Loucy (cell line): Measurements from ENCODE around the gene ANKRD55.

Experiments
- H2AFZ ChIP-seq: fragments of 200-600 bp; sonication (generic); 2 replicates; pipeline ENCODE4 v1.6.0; 2016; ENCODE audit warnings: antibody characterized with exemption, mild to moderate bottlenecking, low read length, moderate library complexity
- H3F3A ChIP-seq: fragments of 200-600 bp; 2 replicates; pipeline ENCODE4 v1.6.0; 2016; ENCODE audit warnings: antibody characterized with exemption, low read depth, mild to moderate bottlenecking
- H3K27me3 ChIP-seq: fragments of 200-600 bp; sonication (generic); 2 replicates; pipeline ENCODE4 v1.6.1; 2014; ENCODE audit warnings: low read length, mild to moderate bottlenecking; ENCODE audit not compliant: insufficient read depth, poor library complexity, severe bottlenecking
- H3K36me3 ChIP-seq: fragments of 200-600 bp; sonication (generic); 2 replicates; pipeline ENCODE4 v1.6.1; 2016; ENCODE audit warnings: low read length; ENCODE audit not compliant: insufficient read depth
- H3K4me1 ChIP-seq: fragments of 200-600 bp; sonication (generic); 2 replicates; pipeline ENCODE4 v1.5.1; 2014; ENCODE audit warnings: low read length, mild to moderate bottlenecking; ENCODE audit not compliant: insufficient read depth, poor library complexity, severe bottlenecking
- H3K4me2 ChIP-seq: fragments of 200-600 bp; sonication (generic); 2 replicates; pipeline ENCODE4 v1.6.0; 2014; ENCODE audit warnings: antibody characterized with exemption, low read length, low read depth, mild to moderate bottlenecking; ENCODE audit not compliant: poor library complexity, severe bottlenecking
- H3K4me3 ChIP-seq: fragments of 200-600 bp; sonication (generic); 2 replicates; pipeline ENCODE4 v1.5.1; 2014; ENCODE audit warnings: low read length, mild to moderate bottlenecking, mixed read lengths; ENCODE audit not compliant: poor library complexity, severe bottlenecking
- H3K79me2 ChIP-seq: fragments of 200-600 bp; sonication (generic); 2 replicates; pipeline ENCODE4 v1.6.1; 2014; ENCODE audit warnings: low read length; ENCODE audit not compliant: insufficient read depth
- H3K9ac ChIP-seq: fragments of 200-600 bp; sonication (generic); 2 replicates; pipeline ENCODE4 v1.6.0; 2014; ENCODE audit warnings: mild to moderate bottlenecking, low read depth, low read length, moderate library complexity; ENCODE audit not compliant: poor library complexity, severe bottlenecking
- H3K9me2 ChIP-seq: fragments of 200-600 bp; sonication (generic); replicated peaks from 2 replicates; pipeline ENCODE4 v1.6.1; 2016; ENCODE audit warnings: low read depth, low read length, mixed read lengths
- H3K9me3 ChIP-seq: fragments of 200-600 bp; sonication (generic); 2 replicates; pipeline ENCODE4 v1.6.1; 2014; ENCODE audit warnings: mild to moderate bottlenecking, antibody characterized with exemption, low read length, low read depth; ENCODE audit not compliant: insufficient read depth
- H4K20me1 ChIP-seq: fragments of 200-600 bp; sonication (generic); 2 replicates; pipeline ENCODE4 v1.6.0; 2014; ENCODE audit warnings: antibody characterized with exemption, low read length, mild to moderate bottlenecking; ENCODE audit not compliant: insufficient read depth, poor library complexity, severe bottlenecking
- EZH2phosphoT487 ChIP-seq: fragments of 200-600 bp; IDR thresholded peaks from 2 replicates; pipeline ENCODE4 v1.6.1; 2018; ENCODE audit warnings: antibody characterized with exemption, mild to moderate bottlenecking, moderate library complexity, borderline replicate concordance
- TF ChIP-seq, protein P1 (sequence below): fragments of 200-600 bp; sonication (generic); conservative IDR thresholded peaks from 2 replicates; pipeline ENCODE4 v1.5.1; 2014; ENCODE audit warnings: mild to moderate bottlenecking, antibody characterized with exemption, low read length

Gene ANKRD55

GRCh38 chr5:56279979-56280378 lies 46.8 kb upstream of the ANKRD55 start:
- Histone ChIP-seq H3K36me3 (no peaks in the 10 kb centered on the region), H3K4me1 (no peaks in the 10 kb centered on the region), H4K20me1 (no peaks in the 10 kb centered on the region), H3K4me3 (no peak overlapping the region), H2AFZ (no peak overlapping the region), H3K9me3 (no peaks in the 10 kb centered on the region; the same call in 1 of the 2 replicates), H3F3A (no peaks in the 10 kb centered on the region), H3K79me2 (no peaks in the 10 kb centered on the region), H3K27me3 (no peaks in the 10 kb centered on the region), H3K9ac (no peak overlapping the region), H3K4me2 (no peak overlapping the region), H3K9me2 (no peaks in the 10 kb centered on the region)
- no peak for TF ChIP-seq EZH2phosphoT487
- TF ChIP-seq, protein P1, sequence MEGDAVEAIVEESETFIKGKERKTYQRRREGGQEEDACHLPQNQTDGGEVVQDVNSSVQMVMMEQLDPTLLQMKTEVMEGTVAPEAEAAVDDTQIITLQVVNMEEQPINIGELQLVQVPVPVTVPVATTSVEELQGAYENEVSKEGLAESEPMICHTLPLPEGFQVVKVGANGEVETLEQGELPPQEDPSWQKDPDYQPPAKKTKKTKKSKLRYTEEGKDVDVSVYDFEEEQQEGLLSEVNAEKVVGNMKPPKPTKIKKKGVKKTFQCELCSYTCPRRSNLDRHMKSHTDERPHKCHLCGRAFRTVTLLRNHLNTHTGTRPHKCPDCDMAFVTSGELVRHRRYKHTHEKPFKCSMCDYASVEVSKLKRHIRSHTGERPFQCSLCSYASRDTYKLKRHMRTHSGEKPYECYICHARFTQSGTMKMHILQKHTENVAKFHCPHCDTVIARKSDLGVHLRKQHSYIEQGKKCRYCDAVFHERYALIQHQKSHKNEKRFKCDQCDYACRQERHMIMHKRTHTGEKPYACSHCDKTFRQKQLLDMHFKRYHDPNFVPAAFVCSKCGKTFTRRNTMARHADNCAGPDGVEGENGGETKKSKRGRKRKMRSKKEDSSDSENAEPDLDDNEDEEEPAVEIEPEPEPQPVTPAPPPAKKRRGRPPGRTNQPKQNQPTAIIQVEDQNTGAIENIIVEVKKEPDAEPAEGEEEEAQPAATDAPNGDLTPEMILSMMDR = no peak

DNA sequence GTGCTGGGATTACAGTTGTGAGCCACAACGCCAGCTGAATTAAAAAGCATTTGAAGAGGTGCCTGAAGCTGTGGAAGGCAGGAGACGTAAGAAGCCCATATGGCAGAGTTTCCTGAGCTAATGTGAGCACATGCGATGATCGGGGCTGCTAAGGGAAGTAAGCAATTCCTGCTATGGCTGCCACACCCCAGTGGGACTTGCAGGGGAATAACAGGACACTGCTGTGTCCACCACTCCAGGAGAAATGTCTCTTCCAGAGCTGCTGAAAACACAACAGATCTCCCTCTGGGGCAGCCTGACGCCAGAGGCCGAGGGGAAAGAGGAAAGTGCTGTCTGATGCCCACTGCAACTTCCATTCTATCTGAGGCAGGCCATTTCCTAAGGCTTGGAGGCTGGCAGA lies 46.2 kb upstream of the ANKRD55 start:
- Histone ChIP-seq H3K36me3 (no peaks in the 10 kb centered on the region), H3K27me3 (no peaks in the 10 kb centered on the region), H3K9me3 (no peaks in the 10 kb centered on the region; the same call in 1 of the 2 replicates), H3K4me3 (no peak overlapping the region), H3K79me2 (no peaks in the 10 kb centered on the region), H3K4me2 (no peak overlapping the region), H3K4me1 (no peaks in the 10 kb centered on the region), H4K20me1 (no peaks in the 10 kb centered on the region), H2AFZ (no peak overlapping the region), H3K9ac (no peak overlapping the region), H3F3A (no peaks in the 10 kb centered on the region), H3K9me2 (no peaks in the 10 kb centered on the region)
- no peak for TF ChIP-seq EZH2phosphoT487
- TF ChIP-seq, protein P1 = no peak

- H3F3A ChIP-seq = no peaks in the 10 kb centered on the region
- TF ChIP-seq, protein P1 = no peak
- no peak for TF ChIP-seq EZH2phosphoT487
- no peak overlapping the region for H3K4me3 ChIP-seq
- H3K27me3 ChIP-seq = no peaks in the 10 kb centered on the region
- H3K9me2 ChIP-seq = no peaks in the 10 kb centered on the region
- no peak overlapping the region for H3K9ac ChIP-seq
- no peaks in the 10 kb centered on the region; the same call in 1 of the 2 replicates for H3K9me3 ChIP-seq
- no peaks in the 10 kb centered on the region for H3K36me3 ChIP-seq
- no peak overlapping the region for H2AFZ ChIP-seq
- H4K20me1 ChIP-seq = no peaks in the 10 kb centered on the region
- no peaks in the 10 kb centered on the region for H3K79me2 ChIP-seq
- H3K4me1 ChIP-seq = no peaks in the 10 kb centered on the region
- no peak overlapping the region for H3K4me2 ChIP-seq
These were observed 45.2 kb upstream of the ANKRD55 start for GRCh38 chr5:56278335-56278753.
